ENCODE data around the gene EVL. TPM values are rescaled to one million over a fixed set of nuclear protein-coding genes. Genes with fewer than 3 reads are reported as not detected.

EVL gene
- total RNA-seq, 1 experiment from 2014 or later, result 82.9 TPM

- Histone ChIP-seq H3K9me3 (ENCODE audit: low read depth, low read length, poor library complexity, severe bottlenecking) (no peaks in the 10 kb centered on the region), H3K4me1 (ENCODE audit: insufficient read depth, low read length, poor library complexity, severe bottlenecking) (peaks cover 32% of the 10 kb centered on the region), H3K27me3 (replicated peaks; ENCODE audit: insufficient read depth, low read depth, low read length, poor library complexity) (no peaks in the 10 kb centered on the region), H3K27ac (ENCODE audit: low read depth, low read length, poor library complexity, severe bottlenecking) (no peak overlapping the region), H3K4me3 (ENCODE audit: low read depth, low read length, poor library complexity, severe bottlenecking) (no peak overlapping the region), H3K36me3 (ENCODE audit: insufficient read depth, low read length, poor library complexity, severe bottlenecking) (no peaks in the 10 kb centered on the region)
- ChIA-PET POLR2A (ENCODE audit: low non-redundant PET) (no interaction called here), CTCF (no interaction called here)
- TF ChIP-seq CTCF (conservative IDR thresholded peaks at IDR 0.05; ENCODE audit: low read depth, low read length) (no peak), EZH2 (IDR thresholded peaks at IDR 0.05; ENCODE audit: borderline replicate concordance, low read depth, low read length, poor library complexity, severe bottlenecking) (no peak)
- intact Hi-C loops (cut with micrococcal nuclease; ENCODE audit: unreplicated experiment), result no loop called here
- BruUV-seq (replicated peaks), result no TSS peak
- DNase-seq (ENCODE audit: low spot score), result no peak
Observed at GRCh38 chr14:100065942-100066574, 836 bp downstream of the EVL start.

- no peak for DNase-seq (ENCODE audit: low spot score)
- no peaks in the 10 kb centered on the region for H3K27me3 ChIP-seq (replicated peaks; ENCODE audit: insufficient read depth, low read depth, low read length, poor library complexity)
- BruUV-seq (replicated peaks), result no TSS peak
- ChIA-PET CTCF (no interaction called here), POLR2A (ENCODE audit: low non-redundant PET) (no interaction called here)
- H3K27ac ChIP-seq (ENCODE audit: low read depth, low read length, poor library complexity, severe bottlenecking), result no peak overlapping the region
- no peaks in the 10 kb centered on the region for H3K9me3 ChIP-seq (ENCODE audit: low read depth, low read length, poor library complexity, severe bottlenecking)
- no peak for TF ChIP-seq CTCF (conservative IDR thresholded peaks at IDR 0.05; ENCODE audit: low read depth, low read length)
- no peak for TF ChIP-seq EZH2 (IDR thresholded peaks at IDR 0.05; ENCODE audit: borderline replicate concordance, low read depth, low read length, poor library complexity, severe bottlenecking)
- peaks cover 32% of the 10 kb centered on the region for H3K4me1 ChIP-seq (ENCODE audit: insufficient read depth, low read length, poor library complexity, severe bottlenecking)
- H3K36me3 ChIP-seq (ENCODE audit: insufficient read depth, low read length, poor library complexity, severe bottlenecking), result no peaks in the 10 kb centered on the region
- H3K4me3 ChIP-seq (ENCODE audit: low read depth, low read length, poor library complexity, severe bottlenecking), result no peak overlapping the region
- intact Hi-C loops (cut with micrococcal nuclease; ENCODE audit: unreplicated experiment), result no loop called here
Observed at GRCh38 chr14:100066962-100067361, 1.7 kb downstream of the EVL start.

- no peak overlapping the region for H3K27ac ChIP-seq (ENCODE audit: low read depth, low read length, poor library complexity, severe bottlenecking)
- ChIA-PET POLR2A (ENCODE audit: low non-redundant PET) (no interaction called here), CTCF (no interaction called here)
- H3K9me3 ChIP-seq (ENCODE audit: low read depth, low read length, poor library complexity, severe bottlenecking), result no peaks in the 10 kb centered on the region
- H3K4me3 ChIP-seq (ENCODE audit: low read depth, low read length, poor library complexity, severe bottlenecking), result no peak overlapping the region
- H3K27me3 ChIP-seq (replicated peaks; ENCODE audit: insufficient read depth, low read depth, low read length, poor library complexity), result no peaks in the 10 kb centered on the region
- TF ChIP-seq CTCF (conservative IDR thresholded peaks at IDR 0.05; ENCODE audit: low read depth, low read length) (no peak), EZH2 (IDR thresholded peaks at IDR 0.05; ENCODE audit: borderline replicate concordance, low read depth, low read length, poor library complexity, severe bottlenecking) (no peak)
- H3K36me3 ChIP-seq (ENCODE audit: insufficient read depth, low read length, poor library complexity, severe bottlenecking), result no peaks in the 10 kb centered on the region
- H3K4me1 ChIP-seq (ENCODE audit: insufficient read depth, low read length, poor library complexity, severe bottlenecking), result peaks cover 32% of the 10 kb centered on the region
- DNase-seq (ENCODE audit: low spot score), result no peak
- no TSS peak for BruUV-seq (replicated peaks)
- intact Hi-C loops (cut with micrococcal nuclease; ENCODE audit: unreplicated experiment), result no loop called here
Observed at GRCh38 chr14:100067481-100067880, 2.3 kb downstream of the EVL start.
